Activated CD4-positive, CD25-positive, alpha-beta regulatory T cell (primary cell): ENCODE results near the gene HOXA13.

ENCODE experiments used
- DNase-seq, 4 experiments: peaks; one replicate each; lab custom pipeline; 2025; lab: John Stamatoyannopoulos, UW

Gene HOXA13

GRCh38 chr7:27148031-27148755, 51.7 kb downstream of the HOXA13 start:
- DNase-seq: no peak

GRCh38 chr7:27147199-27148030, 52.5 kb downstream of the HOXA13 start, which contains the start of gene HOXA6:
HOXA6 (minus strand) TSS chr7:27147774; CDS start chr7:27147749, 25 bp downstream.
- DNase-seq: no peak

- no peak for DNase-seq
Measured at GRCh38 chr7:27146491-27147198, 53.2 kb downstream of the HOXA13 start.

GRCh38 chr7:27145914-27146412, 53.9 kb downstream of the HOXA13 start:
- no peak for DNase-seq

- no peak for DNase-seq
Measured at GRCh38 chr7:27145165-27145913, 54.6 kb downstream of the HOXA13 start.

- DNase-seq: no peak
Measured at GRCh38 chr7:27144781-27145164, 55.1 kb downstream of the HOXA13 start.
